Osteocyte (in vitro differentiated cells): Measurements from ENCODE around the gene AFF1. TPM values are rescaled to one million over a fixed set of nuclear protein-coding genes. Genes with fewer than 3 reads are reported as not detected.

Experiments
- DNase-seq: peaks from one replicate; pipeline ENCODE4 v3.0.0; 2021; ENCODE audit warnings: mixed read lengths; ENCODE audit not compliant: unreplicated experiment; ENCODE audit errors: extremely low spot score
- H3K27ac Mint-ChIP-seq: one replicate; pipeline ENCODE4 v1.8.0; 2021; ENCODE audit warnings: mild to moderate bottlenecking, mixed read lengths; ENCODE audit not compliant: unreplicated experiment
- H3K27me3 Mint-ChIP-seq: one replicate; pipeline ENCODE4 v1.8.0; 2021; ENCODE audit warnings: mixed read lengths; ENCODE audit not compliant: unreplicated experiment
- H3K36me3 Mint-ChIP-seq: one replicate; pipeline ENCODE4 v1.8.0; 2021; ENCODE audit warnings: mixed read lengths; ENCODE audit not compliant: unreplicated experiment
- H3K4me1 Mint-ChIP-seq: one replicate; pipeline ENCODE4 v1.8.0; 2021; ENCODE audit warnings: mixed read lengths; ENCODE audit not compliant: unreplicated experiment
- H3K4me3 Mint-ChIP-seq: one replicate; pipeline ENCODE4 v1.8.0; 2021; ENCODE audit warnings: mild to moderate bottlenecking, moderate library complexity, mixed read lengths; ENCODE audit not compliant: unreplicated experiment
- H3K9me3 Mint-ChIP-seq: one replicate; pipeline ENCODE4 v1.8.0; 2021; ENCODE audit warnings: mixed read lengths; ENCODE audit not compliant: unreplicated experiment
- CTCF ChIP-seq: fragments of 200-600 bp; sonication (generic); IDR thresholded peaks from 2 replicates; pipeline ENCODE4 v1.5.0; 2021; ENCODE audit warnings: antibody characterized with exemption, mild to moderate bottlenecking, moderate library complexity
- total RNA-seq: library from RNA; stranded (reverse); gene quantifications from 2 replicates; pipeline ENCODE4 v1.2.1, GENCODE V29; 2021

The AFF1 gene
- total RNA-seq, 1 donor from 2014 or later: 39.3 TPM

GRCh38 chr4:86959588-86960500, 25.0 kb downstream of the AFF1 start:
- Mint-ChIP-seq H3K27ac (no peak overlapping the region), H3K36me3 (peaks cover 4% of the 10 kb centered on the region), H3K4me3 (no peak overlapping the region), H3K9me3 (no peaks in the 10 kb centered on the region), H3K4me1 (peaks cover 26% of the 10 kb centered on the region), H3K27me3 (no peaks in the 10 kb centered on the region)
- no peak for TF ChIP-seq CTCF
- no peak for DNase-seq

DNA sequence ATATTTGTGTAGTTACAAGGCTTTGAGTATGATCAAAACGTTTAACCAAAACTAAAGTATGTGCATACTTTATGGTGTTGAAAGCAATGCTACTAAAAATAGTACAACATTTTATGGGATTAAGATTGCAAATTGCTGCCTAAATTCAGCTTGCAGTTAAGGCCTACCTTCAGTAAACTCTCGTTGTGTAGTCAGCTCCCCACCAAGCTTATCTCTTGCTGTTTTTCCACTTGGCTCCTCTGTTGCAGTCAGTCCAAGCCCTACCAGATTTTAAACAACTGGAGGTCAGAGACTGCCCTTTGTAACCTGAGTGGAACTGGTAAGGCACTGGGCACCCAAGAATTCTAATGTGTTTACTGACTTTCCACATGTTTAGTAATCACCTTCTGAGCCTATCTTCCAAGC, 25.7 kb downstream of the AFF1 start:
- H3K9me3 Mint-ChIP-seq: no peaks in the 10 kb centered on the region
- no peak for DNase-seq
- H3K27ac Mint-ChIP-seq: no peak overlapping the region

DNA sequence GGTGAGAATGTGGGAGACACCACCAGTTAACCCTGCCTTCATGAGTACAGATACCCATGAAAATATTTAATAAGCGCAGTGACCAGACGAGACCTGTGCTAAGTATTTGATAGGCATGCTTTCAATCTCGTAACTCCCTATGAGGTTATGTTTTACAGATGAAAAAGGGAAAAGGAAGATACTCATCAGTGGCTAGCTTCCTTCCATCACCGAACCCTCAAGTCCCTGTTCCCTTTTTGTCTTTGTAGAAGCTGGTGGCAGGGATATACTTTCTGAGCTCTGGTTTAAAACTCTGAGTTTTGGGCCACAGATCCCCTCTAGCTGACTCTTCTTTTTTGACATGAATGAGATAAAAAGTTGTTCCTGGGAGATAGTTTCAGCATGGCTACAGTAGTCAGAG, 26.3 kb downstream of the AFF1 start:
- no peak overlapping the region for H3K4me3 Mint-ChIP-seq
- peaks cover 26% of the 10 kb centered on the region for H3K4me1 Mint-ChIP-seq
- H3K27me3 Mint-ChIP-seq: no peaks in the 10 kb centered on the region

More for the DNA sequence above, 25.7 kb downstream of the AFF1 start:
- TF ChIP-seq CTCF: no peak
- Mint-ChIP-seq H3K27me3 (no peaks in the 10 kb centered on the region), H3K4me1 (peaks cover 26% of the 10 kb centered on the region), H3K4me3 (no peak overlapping the region), H3K36me3 (peaks cover 4% of the 10 kb centered on the region)

GRCh38 chr4:86961605-86962295, 26.9 kb downstream of the AFF1 start:
- H3K4me1 Mint-ChIP-seq: peaks cover 25% of the 10 kb centered on the region
- H3K27ac Mint-ChIP-seq: no peak overlapping the region
- TF ChIP-seq CTCF: no peak
- no peaks in the 10 kb centered on the region for H3K9me3 Mint-ChIP-seq
- DNase-seq: no peak
- no peak overlapping the region for H3K4me3 Mint-ChIP-seq
- no peaks in the 10 kb centered on the region for H3K27me3 Mint-ChIP-seq
- peaks cover 4% of the 10 kb centered on the region for H3K36me3 Mint-ChIP-seq

More for the DNA sequence above, 26.3 kb downstream of the AFF1 start:
- Mint-ChIP-seq H3K9me3 (no peaks in the 10 kb centered on the region), H3K36me3 (peaks cover 4% of the 10 kb centered on the region), H3K27ac (no peak overlapping the region)
- no peak for TF ChIP-seq CTCF
- DNase-seq: no peak

- Mint-ChIP-seq H3K36me3 (peaks cover 4% of the 10 kb centered on the region), H3K9me3 (no peaks in the 10 kb centered on the region), H3K27me3 (no peaks in the 10 kb centered on the region), H3K4me3 (no peak overlapping the region), H3K4me1 (peaks cover 16% of the 10 kb centered on the region), H3K27ac (no peak overlapping the region)
- TF ChIP-seq CTCF: no peak
- DNase-seq: no peak
These were observed 28.9 kb downstream of the AFF1 start for GRCh38 chr4:86963697-86964096.
